RPMI7951 (cell line): ENCODE data around the gene CDKN2B. TPM values are rescaled to one million over a fixed set of nuclear protein-coding genes. Genes with fewer than 3 reads are reported as not detected.

Source experiments
- DNase-seq: peaks from one replicate; pipeline ENCODE4 v3.0.0-alpha.2; 2012; ENCODE audit warnings: low read depth
- total RNA-seq: library from RNA; depleted of rRNA; stranded (reverse); fragments of >200 nt; shearing (Covaris generic); gene quantifications from 2 replicates; pipeline ENCODE4 v1.2.3, GENCODE V29; 2014

The CDKN2B gene
- total RNA-seq, 1 experiment from 2014 or later = 9.5 TPM

DNA sequence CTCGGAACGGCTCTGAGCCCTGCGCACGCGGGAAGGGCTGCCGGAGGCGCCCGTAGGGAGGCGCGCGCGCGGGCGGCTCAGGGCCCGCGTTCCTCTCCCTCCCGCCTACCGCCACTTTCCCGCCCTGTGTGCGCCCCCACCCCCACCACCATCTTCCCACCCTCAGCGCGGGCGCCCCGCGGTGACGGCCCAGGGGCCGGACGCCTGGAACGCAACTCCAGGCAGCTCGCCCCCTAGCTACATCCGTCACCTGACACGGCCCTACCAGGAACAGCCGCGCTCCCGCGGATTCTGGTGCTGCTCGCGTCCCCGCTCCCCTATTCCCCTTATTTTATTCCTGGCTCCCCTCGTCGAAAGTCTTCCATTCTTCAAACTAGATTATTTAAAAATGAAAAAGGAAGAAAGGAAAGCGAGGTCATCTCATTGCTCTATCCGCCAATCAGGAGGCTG lies 14.5 kb downstream of the CDKN2B start, which contains the start of gene CDKN2B-AS1:
TSS of gene CDKN2B-AS1 (plus strand) at position 236 of the 450 bp plus-strand sequence.
- no peak for DNase-seq

DNA sequence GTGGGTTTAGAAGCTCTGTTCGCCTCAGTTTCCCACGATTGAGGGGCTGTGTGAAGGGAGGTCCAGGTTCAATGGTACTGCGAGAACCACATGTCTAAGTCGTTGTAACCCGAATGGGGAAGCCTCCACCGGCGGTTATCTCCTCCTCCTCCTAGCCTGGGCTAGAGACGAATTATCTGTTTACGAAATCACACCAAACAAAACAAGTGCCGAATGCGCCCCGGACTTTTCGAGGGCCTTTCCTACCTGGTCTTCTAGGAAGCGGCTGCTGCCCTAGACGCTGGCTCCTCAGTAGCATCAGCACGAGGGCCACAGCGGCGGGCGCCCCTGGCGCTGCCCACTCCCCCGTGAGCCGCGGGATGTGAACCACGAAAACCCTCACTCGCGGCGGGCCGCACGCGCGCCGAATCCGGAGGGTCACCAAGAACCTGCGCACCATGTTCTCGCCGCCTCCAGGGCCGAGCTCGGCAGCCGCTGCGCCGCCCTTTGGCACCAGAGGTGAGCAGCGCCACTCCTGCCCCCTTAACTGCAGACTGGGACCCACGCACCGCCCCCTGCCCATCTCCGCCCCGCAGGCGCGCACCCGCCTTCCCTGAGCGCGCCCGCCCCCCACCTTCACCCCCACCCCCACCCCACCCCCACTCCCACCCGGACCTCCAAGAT lies 15.1 kb downstream of the CDKN2B start, which contains the start of gene CDKN2A:
TSS of gene CDKN2A (minus strand) at position 500 of the 663 bp plus-strand sequence.
- peak; percentile 86 for DNase-seq

DNA sequence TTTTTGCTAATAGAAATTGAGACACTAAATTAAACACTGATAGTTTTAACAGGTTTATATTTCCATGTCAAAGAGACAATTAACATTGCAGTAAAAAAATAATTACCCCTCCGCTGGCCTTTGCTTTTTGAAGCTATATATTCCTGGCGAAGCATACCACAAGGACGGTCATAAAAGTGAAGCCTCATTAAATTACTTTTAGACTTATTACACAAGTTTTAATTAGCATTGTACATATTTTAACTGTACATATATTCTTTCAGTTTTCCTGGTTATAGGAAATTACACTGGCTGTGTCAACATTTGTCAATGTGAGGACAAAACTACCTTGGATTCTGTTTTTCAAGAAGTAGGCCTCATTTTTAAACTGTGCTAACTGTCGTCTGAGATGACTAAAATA lies 16.1 kb downstream of the CDKN2B start:
- no peak for DNase-seq

DNA sequence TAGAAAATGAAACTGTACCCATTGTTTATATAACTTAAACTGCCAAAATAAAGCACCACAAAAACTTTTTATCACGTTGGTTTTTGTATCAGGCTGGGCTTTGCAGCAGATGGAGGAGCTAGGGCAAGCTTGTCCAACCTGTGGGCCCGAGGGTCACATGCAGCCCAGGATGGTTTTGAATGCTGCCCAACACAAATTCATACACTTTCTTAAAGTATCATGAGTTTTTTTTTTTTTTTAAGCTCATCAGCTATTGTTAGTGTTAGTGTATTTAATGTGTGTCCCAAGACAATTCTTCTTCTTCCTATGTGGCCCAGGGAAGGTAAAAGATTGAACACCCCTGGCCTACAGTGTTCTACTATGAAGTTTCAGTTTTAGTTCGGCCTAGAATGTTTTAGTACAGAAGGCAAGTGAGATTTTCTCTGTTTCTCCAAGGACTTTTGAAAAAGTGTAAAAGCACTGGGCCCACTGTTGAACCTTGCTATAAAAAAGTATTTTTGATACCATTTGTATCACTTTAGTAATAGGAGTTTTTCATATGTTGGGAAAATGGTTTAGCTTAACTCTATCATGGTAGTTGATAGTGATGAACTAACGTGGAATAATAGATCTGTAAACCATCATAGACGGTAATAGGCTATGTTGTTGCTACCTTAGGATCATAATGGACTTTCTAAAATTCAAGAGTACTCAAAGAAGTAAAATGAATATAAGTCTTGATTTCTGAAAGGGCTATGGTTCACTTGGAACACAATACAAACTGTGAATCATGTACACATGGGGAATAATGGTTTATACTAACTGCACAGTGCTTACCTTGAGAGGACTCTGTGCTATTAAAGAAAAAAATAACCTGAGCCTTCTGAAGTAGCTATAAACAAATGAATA lies 17.8 kb downstream of the CDKN2B start:
- no peak for DNase-seq

DNA sequence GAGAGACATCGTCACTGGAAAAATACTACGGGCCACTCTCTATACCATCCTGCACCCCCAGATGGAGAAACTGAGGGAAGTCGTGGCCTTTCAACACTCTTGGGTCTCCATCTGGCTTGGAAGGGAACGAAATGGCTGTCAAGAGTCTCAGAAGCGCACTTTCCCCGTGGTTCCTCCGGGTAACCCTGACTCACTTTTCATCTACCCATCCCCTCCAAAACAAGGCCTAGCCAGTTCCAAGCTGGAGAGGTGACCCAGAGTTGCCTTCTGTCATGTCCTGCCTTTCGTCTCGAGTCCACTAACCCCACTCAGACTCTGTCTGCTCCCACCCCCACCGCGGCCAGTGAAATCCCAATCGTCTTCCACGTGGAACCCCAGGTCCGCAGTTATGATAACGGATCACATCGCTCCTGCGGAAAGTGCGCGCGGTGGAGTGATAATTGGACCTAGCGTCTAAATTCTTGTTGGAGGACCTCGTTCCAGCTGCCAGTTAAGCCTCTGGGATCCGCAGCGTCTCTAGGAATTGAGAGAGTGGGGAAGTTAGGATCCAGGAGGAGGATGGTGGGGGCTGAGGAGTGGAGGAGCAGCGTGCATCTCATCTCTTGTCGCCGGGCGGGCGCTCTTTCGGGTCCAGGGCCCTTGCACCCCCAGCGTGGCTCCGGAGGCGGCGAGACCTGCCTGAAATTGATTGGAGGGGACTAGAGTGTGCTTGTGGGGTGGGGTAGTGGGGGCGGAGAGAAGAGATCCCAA lies 19.5 kb downstream of the CDKN2B start:
- no peak for DNase-seq

DNA sequence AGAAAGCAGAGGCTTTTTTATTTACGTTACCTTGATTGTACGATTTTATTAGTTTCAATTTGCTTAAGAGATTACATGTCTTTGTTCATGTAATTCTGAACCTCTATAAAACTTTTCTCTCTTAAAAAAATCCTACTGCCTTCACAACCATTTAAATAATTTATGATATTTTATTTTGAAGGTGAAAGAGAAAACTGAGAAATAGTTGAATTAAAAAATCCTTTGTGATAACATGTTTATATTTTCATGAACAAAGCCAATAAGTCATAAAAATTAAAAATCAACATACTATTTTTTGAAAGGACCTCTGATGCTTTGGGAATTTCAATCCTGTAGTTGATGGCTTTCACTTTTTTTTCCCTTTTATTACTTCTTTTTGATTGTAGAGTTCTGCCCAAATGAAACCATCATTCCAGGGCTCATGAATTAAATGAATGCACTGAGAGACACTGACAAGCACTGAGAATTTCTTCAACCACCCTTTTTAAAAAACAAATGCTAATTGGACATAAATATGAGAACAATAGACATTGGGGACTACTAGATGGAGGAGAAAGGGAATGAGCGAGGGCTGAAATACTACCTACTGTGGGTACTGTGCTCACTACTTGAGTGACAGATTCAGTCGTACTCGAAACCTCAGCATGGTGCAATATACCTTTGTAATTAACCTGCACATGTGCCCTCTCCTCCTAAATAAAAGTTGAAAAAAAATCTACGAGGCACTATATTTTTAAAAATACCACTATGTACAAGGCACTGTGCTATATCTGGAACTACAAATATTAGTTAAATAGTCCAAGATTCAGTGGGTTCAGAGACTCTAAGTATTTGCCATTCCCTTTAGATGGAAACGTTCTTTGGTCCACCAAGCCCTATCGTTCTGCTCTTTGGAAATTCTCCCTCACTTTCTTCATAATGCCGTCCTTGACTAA lies 20.8 kb downstream of the CDKN2B start:
- no peak for DNase-seq

DNA sequence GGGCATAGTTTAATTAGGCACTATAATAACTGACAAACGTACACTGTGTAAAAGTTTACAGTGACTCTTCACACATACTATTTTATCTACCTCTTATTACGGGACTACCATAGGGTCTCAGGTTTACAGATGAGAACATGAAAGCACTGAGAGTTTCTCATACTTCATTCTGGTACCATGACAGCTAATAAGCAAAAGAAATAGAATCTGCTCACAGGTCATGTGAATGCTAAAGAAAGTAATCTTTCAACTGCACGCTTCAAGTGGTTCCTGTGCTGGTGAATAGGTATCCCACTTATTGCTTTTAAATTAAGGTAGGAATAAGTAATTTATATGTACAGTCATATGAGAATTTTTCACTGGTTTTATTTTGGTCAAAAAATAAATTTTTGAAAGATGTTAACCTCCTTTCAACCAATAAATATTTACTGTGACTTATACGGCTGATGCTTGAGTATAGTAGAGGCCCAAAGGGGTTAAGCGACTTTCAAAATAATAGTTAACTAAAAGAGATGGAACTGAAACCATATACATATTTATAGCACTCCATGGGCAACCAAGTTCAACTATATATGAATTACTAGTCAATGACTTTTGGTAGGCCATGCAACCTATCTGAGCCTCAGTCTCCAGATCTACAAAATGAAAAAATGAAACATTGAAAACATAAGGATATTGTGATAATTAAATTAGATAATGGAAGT lies 23.0 kb downstream of the CDKN2B start:
- no peak for DNase-seq

DNA sequence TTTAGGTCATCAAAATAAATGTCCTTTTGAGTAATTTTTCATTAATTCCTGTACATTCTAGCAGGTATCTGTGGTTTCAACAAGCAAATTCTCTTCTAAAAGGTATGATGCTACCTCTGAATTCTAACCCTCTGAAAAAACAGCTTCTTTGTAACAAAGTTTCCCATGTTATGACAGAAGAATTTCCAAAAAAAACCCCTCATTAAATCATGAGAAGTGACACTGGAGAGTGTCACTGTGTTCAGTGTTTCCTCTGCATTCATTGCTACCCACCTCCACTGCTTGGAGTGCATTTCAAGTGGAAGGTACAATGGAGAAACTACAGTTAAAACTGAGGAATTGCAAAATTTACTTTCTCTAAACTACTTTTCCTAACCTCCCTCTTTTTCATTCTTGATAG lies 25.0 kb downstream of the CDKN2B start:
- no peak for DNase-seq

DNA sequence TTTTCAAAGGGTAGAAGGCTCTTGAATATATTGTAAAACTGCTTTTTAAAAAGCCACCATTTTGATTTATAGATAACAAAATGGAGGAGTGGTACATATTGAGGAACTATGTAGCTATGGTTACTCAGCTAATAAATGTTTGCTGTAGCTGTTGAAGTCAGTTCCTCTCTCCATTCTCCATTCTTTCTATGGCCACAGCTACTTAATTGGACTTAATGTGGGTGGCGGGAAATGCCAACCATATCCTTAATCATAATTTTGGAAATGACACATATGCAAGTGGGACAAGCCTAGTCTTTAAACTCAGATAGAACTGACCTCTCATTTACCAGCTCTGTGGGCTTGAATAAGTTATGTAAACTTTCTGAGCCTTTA lies 25.6 kb downstream of the CDKN2B start:
- no peak for DNase-seq

DNA sequence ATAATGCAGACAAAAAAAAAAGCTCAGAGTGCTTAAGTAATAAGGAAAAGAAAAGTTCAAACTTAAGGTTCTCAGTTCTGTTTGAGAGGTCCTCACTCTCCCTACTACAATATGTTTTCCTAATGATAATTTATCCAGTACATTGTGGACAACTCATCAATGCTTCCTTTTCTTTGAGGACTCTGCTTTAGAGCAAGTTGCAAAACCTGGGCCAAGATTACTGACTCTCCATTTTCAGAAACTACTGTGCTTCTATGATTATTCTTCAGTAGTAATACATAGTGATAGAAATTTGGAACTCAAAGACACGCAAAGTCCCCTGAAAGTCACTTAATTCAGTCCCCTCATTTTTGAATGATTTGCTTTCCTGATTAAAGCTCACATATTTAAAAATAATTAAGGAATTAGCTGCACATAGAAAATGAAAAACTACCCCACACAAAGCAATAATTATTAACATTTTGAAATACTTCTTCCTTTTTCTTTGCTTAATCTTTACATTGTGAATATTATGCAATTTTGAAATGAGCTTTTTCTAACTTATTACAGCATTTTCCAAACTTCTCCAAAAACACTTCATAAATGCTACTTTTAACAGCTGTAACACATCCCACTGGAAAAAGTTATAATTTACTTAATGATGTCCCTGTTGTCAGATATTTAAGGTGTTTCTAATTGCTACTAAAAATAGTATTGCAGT lies 26.1 kb downstream of the CDKN2B start:
- DNase-seq = no peak

DNA sequence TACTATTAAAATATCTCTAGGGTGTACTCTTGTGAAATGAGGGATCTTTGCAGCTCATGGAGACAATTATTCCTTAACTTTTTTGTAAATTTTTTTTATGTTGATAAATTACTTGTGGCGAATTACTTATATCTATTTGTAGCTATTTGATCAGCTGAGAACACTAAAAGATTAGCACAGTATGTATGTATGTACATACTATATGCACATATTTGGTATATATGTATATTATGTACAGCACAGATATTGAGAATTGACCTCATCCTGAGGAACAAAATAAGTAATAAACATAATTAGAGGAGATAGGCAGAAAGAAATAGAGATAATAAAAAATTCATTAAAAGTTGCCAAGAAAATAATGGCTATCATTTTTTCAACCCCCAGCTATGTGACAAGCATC lies 26.7 kb downstream of the CDKN2B start:
- no peak for DNase-seq

DNA sequence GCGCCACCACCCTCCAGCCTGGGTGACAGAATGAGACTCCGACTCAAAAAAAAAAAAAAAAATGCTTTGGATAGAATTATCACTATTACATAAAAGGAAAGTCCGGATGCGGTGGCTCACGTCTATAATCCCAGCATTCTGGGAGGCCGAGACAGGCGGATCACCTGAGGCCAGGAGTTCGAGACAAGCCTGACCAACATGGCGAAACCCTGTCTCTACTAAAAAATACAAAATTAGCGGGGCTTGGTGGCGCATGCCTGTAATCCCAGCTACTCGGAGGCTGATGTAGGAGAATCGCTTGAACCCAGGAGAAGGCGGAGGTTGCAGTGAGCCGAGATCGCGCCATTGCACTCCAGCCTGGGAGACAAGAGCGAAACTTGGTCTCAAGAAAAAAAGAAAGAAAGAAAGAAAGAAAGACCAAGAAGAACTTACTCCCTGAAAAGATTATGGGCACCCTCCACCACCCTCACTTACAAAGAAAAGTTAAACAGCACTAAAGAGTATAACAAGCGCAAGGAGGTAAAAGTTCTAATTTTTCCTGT lies 32.7 kb downstream of the CDKN2B start:
- DNase-seq = no peak

DNA sequence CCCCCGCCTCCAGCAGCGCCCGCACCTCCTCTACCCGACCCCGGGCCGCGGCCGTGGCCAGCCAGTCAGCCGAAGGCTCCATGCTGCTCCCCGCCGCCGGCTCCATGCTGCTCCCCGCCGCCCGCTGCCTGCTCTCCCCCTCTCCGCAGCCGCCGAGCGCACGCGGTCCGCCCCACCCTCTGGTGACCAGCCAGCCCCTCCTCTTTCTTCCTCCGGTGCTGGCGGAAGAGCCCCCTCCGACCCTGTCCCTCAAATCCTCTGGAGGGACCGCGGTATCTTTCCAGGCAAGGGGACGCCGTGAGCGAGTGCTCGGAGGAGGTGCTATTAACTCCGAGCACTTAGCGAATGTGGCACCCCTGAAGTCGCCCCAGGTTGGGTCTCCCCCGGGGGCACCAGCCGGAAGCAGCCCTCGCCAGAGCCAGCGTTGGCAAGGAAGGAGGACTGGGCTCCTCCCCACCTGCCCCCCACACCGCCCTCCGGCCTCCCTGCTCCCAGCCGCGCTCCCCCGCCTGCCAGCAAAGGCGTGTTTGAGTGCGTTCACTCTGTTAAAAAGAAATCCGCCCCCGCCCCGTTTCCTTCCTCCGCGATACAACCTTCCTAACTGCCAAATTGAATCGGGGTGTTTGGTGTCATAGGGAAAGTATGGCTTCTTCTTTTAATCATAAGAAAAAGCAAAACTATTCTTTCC lies 34.2 kb downstream of the CDKN2B start:
- peak; percentile 91 for DNase-seq

DNA sequence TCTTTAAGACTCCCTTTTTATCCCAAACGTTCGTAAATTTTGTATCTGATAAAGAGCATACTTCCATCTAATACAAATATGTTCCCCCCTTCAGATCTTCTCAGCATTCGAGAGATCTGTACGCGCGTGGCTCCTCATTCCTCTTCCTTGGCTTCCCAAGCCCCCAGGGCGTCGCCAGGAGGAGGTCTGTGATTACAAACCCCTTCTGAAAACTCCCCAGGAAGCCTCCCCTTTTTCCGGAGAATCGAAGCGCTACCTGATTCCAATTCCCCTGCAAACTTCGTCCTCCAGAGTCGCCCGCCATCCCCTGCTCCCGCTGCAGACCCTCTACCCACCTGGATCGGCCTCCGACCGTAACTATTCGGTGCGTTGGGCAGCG lies 34.8 kb downstream of the CDKN2B start:
- peak; percentile 52 for DNase-seq

DNA sequence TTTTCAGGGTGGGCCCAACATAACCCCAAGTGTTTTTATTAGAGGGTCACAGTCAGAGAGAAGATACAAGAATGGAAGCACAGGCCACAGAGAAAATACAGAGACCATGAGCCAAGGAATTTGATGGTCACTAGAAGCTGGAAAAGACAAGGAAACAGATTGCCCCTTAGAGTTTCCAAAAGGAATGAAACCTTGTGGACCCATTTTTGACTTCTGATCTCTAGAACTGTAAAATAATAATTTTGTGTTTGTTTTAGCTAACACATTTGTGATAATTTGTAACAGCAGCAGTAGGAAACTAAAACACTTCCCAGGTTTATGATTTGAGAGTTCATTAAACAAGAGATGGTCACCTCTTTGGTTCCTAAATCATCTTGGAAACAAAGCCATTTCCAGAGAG lies 36.7 kb downstream of the CDKN2B start:
- no peak for DNase-seq

DNA sequence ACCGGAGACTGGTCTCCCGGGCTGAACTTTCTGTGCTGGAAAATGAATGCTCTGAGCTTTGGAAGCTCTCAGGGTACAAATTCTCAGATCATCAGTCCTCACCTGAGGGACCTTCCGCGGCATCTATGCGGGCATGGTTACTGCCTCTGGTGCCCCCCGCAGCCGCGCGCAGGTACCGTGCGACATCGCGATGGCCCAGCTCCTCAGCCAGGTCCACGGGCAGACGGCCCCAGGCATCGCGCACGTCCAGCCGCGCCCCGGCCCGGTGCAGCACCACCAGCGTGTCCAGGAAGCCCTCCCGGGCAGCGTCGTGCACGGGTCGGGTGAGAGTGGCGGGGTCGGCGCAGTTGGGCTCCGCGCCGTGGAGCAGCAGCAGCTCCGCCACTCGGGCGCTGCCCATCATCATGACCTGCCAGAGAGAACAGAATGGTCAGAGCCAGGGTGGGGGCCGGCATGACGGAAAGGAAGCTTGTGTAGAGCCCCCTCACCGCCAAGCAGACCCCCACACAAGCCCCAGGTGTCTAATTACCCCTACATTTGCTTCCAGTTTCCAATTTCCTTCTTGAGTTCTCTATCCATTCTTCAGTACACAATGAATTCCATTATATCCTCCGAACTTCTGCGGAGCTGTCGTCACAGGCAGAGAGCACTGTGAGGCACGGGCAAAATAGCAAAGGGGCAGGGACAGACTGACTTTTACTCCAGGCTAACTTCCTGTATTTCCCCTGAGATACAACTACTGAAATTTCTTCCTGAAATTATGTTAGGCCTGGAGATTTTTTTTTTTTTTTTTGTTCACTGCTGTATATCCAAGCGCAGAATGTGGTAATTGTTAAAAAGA lies 38.1 kb downstream of the CDKN2B start:
- no peak for DNase-seq

DNA sequence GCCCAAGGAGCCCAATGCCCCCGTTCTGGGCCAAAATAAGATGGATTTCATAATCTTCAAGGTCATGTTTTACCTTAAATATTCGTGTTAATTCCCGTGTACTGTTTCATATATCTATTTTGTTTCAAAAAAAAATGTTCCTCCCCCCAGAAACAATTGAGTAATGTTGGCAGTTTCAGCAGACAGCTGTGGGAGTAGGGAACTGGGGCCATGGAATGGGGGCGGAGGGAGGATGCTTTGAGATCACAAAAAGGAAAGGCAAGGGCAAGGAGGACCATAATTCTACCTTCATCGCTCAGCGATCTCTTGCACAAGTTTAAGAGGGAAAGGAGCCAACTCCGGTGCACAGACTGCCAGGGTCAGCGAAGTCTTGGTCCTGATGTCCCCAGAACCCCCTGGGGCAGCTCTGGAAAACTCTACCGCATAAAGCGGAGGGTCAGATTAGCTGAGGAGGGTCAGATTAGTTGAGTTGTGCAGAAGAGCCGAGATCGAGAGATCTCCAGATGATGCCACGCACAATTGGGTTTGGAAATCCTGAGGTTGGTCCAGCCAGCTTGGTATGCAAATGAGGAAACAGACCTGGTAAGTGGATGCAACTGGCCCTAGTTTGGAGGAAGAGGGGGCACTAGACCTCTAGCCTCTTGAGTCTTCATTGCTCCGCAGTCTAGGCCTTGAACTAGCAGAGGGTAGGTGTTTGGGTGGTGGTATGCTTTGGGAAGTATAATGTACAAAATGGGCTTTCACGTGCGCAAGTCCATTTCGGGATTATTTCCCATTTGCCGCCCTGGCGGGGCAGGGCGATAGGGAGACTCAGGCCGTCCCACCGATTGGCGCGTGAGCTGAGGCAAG lies 38.9 kb downstream of the CDKN2B start:
- no peak for DNase-seq
